ENCODE measurements around the gene CXCL6.

CXCL6 gene

DNA sequence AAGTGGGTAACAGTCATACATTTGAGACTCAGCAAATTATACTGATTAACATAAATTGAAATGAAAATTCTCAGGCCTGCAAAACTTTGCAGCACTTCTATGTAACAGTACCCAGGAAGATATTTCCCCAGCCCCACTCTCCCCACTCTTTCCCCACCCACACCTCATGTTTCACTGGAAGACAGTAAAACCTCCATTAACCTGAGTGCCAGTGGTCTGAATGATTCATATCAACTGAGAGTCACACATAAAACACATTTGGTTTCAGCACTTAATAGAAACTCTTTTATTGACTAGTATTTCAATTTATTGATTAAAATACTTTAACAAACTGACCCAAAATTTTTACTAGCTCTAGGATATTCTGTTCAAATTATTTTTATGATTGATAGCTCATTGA lies 6.9 kb downstream of the CXCL6 start:
- DNase-seq, result no peak

DNA sequence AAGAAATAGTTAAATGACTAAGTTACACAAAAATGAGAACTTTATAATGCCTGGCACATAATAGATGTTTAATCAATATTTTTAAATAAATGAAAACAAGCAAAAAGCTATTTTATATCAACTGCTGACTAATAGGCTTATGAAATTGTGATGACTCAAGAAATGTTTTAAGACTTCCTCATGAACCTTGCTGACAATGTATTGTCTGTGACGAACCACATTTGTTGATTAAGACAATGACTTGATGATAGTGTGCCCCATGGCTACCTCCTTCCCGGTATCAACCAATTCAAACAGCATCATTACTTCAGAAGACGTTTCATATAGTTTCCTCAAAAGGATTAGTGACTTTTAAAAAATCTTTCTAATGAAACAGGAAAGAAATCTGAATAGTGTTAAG lies 7.9 kb downstream of the CXCL6 start:
- DNase-seq, result no peak

DNA sequence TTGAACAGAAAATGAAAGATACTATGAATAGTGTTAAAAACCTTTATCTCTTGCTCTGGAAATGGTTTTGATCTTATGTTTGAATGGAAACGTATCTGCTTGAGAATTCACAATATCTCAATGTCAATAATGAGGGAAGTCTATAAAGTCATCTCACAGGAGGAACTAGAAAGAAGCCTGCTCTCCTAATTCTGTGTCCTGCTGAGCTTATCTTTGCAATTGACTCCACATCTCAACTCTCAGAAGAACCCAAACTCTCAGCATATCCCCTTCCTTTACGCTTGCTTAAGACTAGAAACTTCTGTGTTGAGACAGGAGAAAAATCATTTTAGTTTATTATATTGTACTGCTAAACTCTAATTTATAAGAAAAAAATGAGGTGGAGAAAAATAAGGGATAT lies 8.3 kb downstream of the CXCL6 start:
- DNase-seq, result no peak

DNA sequence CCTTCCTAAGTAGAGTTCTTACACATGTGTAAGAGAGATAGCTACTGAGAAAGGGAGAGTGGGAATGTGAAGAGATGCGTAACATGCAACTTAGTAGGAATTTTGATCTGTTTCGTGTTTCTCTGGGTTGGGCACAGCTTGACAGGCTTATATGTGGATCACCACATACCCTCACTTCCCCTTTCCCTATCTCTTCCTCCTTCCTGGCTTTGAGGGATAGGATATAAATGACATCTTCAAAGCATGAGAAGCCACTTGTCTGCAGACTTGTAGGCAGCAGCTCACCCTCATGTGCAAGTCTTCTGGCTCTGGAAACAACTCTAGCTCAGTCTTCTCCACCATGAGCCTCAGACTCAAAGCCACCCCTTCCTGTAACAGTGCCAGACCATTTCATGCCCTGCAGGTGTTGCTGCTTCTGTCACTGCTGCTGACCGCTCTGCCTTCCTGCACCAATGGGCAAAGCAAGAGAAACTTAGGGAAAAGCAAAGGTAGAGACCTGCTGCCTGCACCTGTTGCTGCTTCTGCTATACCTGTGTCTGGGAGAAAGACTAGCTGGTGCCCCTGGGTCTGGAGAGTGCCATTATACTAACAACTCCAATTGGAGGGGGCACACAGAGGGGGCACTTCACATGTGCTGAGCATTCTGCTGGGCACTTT lies 11.2 kb downstream of the CXCL6 start:
- DNase-seq, result no peak

DNA sequence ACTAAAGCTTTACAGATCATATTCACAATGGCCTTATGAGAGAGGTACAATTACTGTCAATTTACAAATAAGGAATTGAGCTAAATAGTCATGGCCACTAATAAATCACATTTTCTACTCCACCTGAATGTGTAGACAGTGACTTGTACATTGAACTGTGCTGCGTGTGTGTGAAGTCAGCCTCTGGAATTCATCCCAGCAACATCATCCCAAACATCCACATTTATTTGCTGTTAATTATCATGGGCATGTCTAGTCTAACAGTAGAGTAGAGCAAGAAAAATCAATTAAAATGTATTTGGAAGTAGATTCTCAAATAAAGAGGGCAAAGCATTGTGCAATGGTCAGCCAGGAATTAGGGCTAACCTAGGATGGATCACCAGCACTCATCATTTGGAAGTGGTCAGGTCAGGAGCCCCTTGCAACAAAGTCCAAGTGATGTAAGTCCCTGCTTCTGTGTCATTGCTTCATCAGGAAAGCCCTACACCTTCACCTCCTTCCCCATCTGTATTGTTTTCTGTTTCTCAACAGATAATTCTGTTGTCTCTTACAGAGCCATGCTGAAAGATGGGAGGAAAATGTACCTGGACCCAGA lies 11.8 kb downstream of the CXCL6 start:
- no peak for DNase-seq

DNA sequence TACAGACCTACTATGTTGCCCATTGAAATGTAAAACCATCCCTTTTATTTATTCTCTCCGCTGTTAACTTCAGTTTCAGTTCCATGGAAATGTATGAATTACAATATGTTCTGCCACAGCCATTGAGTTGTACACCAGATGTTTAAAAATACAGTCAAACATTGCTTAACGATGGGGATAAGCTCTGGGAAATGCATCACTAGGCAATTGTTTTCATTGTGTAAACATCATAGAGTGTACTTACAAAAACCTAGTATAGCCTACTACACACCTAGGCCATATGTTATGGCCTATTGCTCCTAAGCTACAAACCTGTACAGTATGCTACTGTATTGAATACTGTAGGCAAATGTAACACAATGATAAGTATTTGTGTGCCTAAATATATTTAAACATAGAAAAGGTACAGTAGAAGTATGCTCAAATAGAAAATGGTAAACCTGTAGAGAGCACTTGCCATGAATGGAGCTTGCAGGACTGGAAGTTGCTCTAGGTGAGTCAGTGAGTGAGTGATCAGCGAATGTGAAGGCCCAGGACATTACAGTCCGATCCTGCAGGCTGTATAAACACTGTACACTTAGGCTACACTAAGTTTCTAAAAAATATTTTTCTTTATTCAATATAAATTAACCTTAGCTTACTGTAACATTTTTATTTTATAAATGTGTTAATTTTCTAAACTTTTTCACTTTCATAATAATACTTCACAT lies 13.9 kb downstream of the CXCL6 start:
- DNase-seq, result no peak

DNA sequence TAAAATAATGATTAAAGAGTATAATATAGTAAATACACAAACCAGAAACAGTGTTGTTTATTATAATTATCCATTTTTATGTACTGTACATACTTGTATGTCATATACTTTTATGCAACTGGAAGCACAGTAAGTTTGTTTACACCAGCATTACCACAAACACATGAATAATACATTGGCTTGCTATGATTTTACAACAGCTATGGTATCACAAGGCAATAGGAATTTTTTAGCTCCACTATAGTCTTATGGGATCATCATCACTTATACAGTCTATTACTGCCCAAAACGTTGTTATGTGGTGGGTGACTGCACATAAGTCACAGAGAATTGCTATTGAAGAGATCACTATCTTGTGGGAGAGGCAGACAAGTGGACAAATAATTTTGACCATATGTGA lies 14.8 kb downstream of the CXCL6 start:
- no peak for DNase-seq

DNA sequence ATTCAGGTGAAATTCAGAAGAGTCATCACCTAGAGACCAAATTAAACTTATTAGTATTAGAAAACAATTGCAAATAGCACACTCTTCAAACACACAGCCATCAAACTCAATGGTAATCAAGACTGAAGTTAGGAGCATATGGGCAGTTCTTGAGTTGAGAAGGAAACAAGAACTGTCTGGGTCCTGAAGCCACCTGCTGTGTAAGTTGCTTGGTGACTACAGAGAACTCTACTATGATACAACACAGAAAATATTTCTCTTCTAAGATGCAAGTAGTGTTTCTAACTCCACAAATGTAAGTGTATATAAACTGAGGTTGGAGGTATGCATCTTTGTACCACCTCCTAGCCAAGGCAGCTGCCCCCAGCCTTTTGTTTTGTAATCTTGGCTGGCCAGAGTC lies 16.3 kb downstream of the CXCL6 start:
- no peak for DNase-seq

DNA sequence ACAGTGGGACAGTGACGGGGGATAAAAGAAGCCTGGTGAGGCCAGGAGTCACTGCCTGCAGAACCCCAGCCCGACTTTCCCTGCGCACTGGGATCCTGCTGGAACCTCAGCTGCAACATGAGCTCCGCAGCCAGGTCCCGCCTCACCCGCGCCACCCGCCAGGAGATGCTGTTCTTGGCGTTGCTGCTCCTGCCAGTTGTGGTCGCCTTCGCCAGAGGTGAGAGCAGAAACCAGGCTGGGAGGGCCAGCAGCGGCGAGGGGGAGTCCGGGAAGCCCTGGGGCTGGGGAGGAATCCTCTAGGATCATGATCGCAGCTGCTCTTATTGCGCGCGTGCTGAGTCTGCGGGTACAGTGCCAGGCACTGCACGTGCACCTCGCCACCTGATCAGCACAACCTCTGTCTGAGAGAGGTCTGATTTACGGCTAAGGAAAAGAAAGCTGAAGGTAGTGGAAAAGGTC lies 16.8 kb downstream of the CXCL6 start, which contains the start of gene PF4V1:
Gene PF4V1 (plus strand): TSS at position 51 of the 459 bp plus-strand sequence. CDS start 67 bp downstream, at position 118.
- DNase-seq, result no peak

DNA sequence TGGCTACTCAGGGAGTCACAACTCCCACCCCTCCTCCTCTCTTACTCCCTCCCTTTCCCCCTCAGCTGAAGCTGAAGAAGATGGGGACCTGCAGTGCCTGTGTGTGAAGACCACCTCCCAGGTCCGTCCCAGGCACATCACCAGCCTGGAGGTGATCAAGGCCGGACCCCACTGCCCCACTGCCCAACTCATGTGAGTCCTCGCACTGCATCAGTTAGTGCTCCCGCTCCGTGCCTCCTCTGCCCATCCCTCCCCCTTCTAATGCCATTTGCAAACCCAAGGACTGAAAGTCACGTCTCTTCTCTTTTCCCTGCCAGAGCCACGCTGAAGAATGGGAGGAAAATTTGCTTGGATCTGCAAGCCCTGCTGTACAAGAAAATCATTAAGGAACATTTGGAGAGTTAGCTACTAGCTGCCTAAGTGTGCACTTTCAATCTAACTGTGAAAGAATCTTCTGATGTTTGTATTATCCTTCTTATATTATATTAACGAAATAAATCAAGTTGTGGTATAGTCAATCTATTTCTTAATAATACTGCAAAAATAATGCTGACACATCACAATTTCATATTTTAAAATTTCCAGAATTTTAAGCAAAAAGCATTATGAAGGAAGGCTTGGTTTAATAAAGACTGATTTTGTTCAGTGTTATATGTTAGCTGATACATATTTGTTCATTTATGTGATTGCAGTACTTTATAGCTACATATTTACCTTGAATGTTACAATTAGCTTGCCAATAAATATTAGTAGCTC lies 17.4 kb downstream of the CXCL6 start:
- no peak for DNase-seq

DNA sequence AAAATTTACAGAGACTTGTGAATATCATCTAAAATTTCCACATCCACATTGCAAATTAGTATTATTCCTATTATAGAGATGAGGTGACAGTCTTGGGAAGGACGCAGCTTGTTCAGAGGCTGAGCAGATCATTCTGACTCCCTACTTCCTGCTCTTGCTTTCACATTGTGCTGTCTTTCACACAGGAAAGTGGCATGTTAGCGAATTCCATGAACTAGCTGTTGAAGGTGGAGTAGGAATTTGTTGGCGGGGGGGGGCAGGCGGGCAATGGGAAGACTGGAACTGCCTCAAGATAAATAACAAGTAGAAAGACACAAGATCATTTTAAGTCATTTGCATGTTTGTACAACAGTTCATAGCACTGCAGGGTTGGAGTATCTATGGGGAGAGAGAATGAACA lies 18.9 kb downstream of the CXCL6 start:
- no peak for DNase-seq

DNA sequence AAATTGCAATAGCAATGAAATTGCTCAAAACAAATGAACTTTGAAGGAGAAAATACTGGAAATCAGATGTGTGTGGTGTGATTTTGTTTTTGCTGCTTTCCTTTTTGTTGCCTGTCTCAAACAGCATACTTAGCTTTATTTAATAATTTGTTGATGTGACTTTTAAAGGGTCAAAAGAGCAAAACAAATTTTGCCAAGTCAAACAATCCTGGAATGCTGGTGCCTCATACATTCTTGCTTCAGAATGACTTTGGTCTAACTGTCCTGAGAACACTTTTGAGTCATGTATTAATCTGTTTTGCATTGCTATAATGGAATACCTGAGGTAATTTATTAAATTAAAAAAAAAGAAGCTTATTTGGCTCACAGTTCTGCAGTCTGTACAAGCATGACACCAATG lies 20.0 kb downstream of the CXCL6 start:
- DNase-seq, result no peak

DNA sequence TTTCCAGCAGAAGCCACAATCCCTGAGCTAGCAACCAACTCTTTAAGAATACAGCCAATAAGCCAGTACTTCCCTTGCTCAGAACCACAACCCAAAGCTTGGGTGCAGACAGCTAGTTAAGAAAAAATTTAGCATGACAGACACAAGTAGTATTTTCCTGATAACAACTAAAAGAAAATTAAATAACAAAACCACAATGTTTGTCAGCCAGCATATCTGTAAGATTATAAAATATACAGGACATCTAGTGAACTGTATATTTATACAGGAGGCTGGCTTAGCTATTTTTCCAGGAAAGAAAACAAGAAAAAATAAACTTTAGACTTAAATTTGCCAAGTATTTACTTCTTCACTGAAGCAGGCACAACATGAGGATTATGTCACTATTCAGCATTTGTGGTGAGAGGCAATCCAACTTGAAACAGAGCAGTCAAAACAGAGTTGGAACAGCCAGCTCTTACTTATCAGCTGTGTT lies 23.2 kb downstream of the CXCL6 start:
- no peak for DNase-seq

DNA sequence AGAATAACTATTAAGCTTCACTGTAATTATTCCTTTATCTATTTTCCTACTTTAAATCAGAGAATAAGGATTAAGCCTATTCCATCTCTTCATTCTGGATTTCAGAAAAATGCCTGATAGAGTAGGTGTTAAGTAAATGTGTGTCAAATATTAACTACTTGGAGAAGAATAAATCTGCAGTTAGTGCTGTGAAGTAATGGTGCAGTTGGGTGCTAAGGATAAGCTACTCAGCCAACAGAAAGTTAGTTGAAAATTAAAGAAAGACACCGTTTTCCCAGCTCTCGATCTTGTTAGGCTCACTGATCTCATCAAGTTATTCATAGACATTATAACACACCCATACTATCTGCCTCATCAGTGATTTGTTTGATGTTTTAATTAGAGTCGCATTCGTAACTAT lies 23.7 kb downstream of the CXCL6 start:
- DNase-seq, result no peak

DNA sequence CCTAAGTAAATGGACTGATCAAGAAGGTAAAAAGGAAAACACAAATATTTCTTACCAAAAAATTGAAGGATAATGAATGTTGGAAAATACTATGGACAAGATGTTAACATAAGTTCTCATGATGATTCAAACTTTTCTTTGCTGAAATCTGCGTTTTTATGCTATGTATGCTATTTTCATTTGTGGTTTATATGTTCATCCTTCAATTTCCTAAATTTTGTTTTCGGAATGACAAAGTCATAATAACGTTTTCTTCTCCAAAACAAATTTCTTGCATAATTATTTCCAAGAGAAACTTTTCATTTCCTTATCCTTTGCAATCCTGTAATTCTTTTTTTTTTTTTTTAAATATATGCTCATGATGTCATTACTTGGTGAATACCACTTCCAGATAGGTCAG lies 24.4 kb downstream of the CXCL6 start:
- DNase-seq, result no peak

DNA sequence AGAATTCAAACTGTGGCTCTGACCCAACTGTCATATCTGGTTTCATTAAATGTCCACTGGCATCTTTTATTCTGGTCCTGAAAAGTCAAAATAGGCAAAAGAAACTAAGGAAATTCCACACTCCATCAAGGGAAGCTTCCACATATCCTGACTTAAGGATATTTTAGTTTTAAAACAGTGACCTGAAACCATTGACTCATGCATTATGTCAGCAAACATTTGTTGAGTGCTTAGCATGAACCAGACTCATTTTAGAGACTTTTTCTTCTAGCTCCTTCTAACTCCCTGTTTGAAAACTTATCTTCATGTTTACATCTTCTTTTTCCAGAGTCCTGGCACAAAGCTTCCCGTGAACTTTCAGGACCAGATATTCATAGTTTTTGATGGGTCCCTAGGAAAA lies 25.8 kb downstream of the CXCL6 start:
- no peak for DNase-seq

DNA sequence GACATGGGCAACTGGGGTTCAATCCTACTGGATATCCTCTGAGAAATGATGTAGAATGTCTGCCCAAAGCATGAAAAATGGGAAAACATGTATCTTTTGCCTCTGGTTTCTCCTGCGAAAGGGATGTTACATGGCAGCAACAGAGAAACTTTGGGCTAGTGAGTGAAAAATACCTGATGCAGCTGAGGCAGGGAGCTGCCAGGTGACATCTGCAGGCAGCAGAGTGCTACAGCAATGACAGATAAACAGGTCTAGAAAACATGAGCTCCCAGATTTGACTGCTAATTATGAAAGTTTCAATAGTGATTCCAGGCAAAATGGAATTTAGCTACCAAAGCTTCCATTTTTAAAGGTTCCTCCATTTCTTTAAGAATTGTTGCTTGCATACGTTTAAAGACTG lies 27.9 kb downstream of the CXCL6 start:
- no peak for DNase-seq

DNA sequence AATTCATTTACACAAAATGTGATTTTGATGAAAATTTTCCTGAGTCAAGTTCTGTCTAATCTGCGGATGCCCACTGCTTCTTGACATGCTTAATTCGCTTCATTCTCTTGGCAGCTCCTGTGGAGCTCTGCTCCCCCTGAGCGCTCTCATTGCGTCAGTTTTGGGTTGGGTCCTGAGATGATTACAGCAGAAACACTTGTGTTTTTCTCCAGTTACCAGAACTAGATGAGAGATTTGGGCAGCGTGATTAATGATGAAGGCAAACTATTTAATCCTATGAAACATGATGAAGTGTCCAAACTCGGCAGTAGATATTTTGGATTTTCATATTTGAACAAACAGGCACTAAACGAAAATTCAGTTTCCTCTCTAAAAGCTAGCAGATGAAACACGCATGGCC lies 28.5 kb downstream of the CXCL6 start:
- no peak for DNase-seq

DNA sequence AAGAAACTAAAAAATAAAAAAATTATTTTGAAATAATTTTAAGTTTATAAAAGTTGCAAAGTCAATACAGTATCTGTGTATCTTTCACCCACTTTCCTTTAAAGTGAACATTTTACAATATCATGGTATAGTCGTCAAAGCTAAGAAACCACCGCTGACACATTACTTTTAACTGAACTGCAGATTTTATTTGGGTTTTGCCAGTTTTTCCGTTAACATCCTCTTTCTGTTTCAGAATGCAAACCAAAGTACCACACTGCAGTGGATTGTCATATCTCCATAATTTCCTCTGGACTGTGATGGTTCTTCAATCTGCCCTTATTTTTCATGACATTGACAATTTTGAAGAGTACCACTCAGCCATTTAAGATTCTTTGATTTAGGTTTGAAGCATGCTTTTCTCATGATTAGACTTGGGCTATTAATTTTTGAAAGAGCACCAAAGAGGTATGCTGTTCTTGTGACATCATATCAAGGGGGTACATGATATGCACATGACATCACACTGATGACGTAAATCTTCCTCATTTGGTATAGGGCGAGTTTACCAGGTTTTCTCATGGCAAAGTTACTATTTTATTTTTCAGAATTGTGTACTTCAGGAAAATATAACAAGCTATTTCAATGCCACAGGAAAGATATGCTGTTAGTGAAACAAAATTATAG lies 29.1 kb downstream of the CXCL6 start:
- DNase-seq, result no peak

DNA sequence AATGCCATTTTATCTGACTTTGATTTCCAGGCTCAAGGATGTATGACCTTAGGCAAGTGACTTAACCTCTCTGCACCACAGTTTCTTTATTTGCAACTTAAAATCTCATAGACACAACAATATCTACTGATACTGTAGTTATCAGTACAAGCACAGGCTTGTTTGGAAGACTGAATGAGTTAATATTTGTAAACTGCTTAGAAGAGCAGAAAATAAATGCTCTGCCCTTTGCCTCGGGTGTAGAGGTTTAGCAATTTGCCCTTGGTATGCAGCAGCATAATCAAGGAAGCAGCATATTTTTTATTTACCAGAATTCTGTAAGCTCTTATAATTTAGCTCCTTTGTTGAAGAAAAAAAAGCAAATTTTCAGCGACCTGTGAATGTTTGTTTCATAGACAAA lies 29.8 kb downstream of the CXCL6 start:
- no peak for DNase-seq

DNA sequence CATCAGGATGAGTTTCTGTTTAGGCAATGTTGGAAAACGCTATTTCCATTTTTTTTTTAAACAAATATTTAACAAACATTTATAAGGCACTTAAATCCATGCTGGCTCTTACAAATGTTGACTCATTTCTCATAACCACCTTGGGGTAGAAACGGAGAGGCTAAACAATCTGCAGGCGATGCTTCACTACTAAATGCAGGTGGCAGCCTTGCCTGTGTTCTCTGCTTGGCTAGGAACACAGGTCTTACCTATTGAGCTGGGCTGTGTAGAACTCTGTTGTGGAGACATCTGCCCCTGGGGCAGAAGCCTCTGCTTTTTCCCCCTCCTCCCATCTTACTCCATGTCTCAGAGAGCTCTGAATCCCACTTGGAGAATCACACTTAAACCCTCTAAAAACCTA lies 31.3 kb downstream of the CXCL6 start:
- no peak for DNase-seq

DNA sequence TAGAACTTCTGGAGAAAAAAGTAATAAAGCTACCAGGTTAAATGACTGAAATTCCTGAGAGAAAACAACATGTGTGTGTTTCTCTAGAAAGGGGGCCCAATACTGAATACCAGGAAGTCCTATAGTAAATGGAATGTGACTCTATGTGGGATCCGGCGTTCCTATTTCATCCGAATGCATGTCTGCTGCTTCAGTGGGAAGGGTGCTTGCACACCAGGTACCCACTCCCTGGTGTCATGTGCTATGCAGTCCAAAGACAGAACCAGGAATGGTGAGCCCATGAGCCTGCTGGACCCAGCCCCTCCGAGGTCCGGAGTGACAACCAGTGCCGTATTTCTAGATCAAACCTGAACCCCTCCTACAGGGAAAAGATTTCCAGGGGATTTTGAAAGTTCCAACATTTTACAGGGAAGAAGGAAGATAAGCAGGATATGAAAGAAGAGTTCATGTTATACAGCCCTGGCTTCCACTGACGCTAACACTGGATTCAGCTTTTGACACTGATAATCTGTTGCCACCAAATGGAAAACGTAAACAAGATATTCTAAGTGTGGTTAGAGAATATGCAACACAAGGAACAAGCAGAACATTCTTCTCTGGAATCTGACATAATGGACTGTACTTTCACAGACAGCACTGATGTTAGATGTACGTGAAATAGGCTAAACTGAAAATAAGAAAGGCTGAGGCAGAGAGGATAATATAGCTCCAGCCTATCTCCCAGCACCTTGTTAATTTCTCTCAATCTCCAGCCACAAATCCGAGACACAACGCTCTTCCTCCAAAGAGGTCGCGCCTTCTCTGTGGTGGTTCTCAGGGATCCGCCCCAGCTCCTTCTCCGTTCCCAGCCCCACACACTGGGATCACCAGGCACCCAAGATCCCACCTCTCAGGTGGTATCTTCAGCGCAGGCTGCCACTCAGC lies 32.0 kb downstream of the CXCL6 start:
- DNase-seq, result no peak

Data from NCI-H1694 treated with DMSO at 0.1 percent for 48 hours (cell line).